Mesenchymal stem cell (in vitro differentiated cells and primary cell): ENCODE measurements around the gene DYNLT4. TPM values are rescaled to one million over a fixed set of nuclear protein-coding genes. Genes with fewer than 3 reads are reported as not detected.

Experiments
- DNase-seq: peaks from one replicate; pipeline ENCODE4 v3.0.0-alpha.2; 2013
- H2AFZ ChIP-seq: one replicate; pipeline ENCODE4 v1.6.1; 2013; ENCODE audit warnings: low read depth, mild to moderate bottlenecking, control low read depth, inconsistent platforms, low read length, moderate library complexity
- H2AK5ac ChIP-seq: 2 replicates; pipeline ENCODE4 v1.6.1; 2013; ENCODE audit warnings: low read length, moderate library complexity, mild to moderate bottlenecking, inconsistent platforms; ENCODE audit not compliant: severe bottlenecking
- H2BK120ac ChIP-seq: one replicate; pipeline ENCODE4 v1.6.1; 2013; ENCODE audit warnings: low read depth, mild to moderate bottlenecking, inconsistent platforms, low read length, moderate library complexity
- H2BK12ac ChIP-seq, 2 experiments: one replicate each; pipeline ENCODE4 v1.6.1; 2013; ENCODE audit warnings: inconsistent platforms in 2 of 2, low read length in 2 of 2, mild to moderate bottlenecking in 2 of 2, moderate library complexity in 2 of 2, control low read depth in 1 of 2
- H2BK15ac ChIP-seq: one replicate; pipeline ENCODE4 v1.6.1; 2013; ENCODE audit warnings: mild to moderate bottlenecking, low read depth, inconsistent platforms; ENCODE audit not compliant: poor library complexity, severe bottlenecking
- H2BK5ac ChIP-seq: 2 replicates; pipeline ENCODE4 v1.6.1; 2013; ENCODE audit warnings: low read depth, mild to moderate bottlenecking, low read length, control low read depth, inconsistent platforms; ENCODE audit not compliant: poor library complexity, severe bottlenecking
- H3K14ac ChIP-seq, 2 experiments: one replicate each; pipeline ENCODE4 v1.6.1; 2013; ENCODE audit warnings: inconsistent platforms in 2 of 2, low read length in 2 of 2, control low read depth in 1 of 2, mild to moderate bottlenecking in 1 of 2, moderate library complexity in 1 of 2
- H3K18ac ChIP-seq, 2 experiments: one replicate each; pipeline ENCODE4 v1.6.1; 2013; ENCODE audit warnings: inconsistent platforms in 2 of 2, low read length in 2 of 2, control low read depth in 1 of 2, low read depth in 1 of 2, mild to moderate bottlenecking in 1 of 2
- H3K23ac ChIP-seq, 2 experiments: one replicate each; pipeline ENCODE4 v1.6.1; 2013; ENCODE audit warnings: inconsistent platforms in 2 of 2, low read length in 2 of 2, mild to moderate bottlenecking in 2 of 2, moderate library complexity in 2 of 2, control low read depth in 1 of 2
- H3K27ac ChIP-seq: 2 replicates; pipeline ENCODE4 v1.5.1; 2013; ENCODE audit warnings: mild to moderate bottlenecking, moderate library complexity, low read length, control low read depth, inconsistent platforms; ENCODE audit not compliant: poor library complexity, severe bottlenecking
- H3K27me3 ChIP-seq, 2 experiments: 2 replicates each; pipeline versions ENCODE4 v1.6.1 to v1.7.0; 2013; ENCODE audit warnings: low read length in 2 of 2, mild to moderate bottlenecking in 2 of 2, moderate library complexity in 2 of 2, control low read depth in 1 of 2, inconsistent platforms in 1 of 2; ENCODE audit not compliant: control insufficient read depth in 1 of 2, insufficient read depth in 1 of 2
- H3K36me3 ChIP-seq, 2 experiments: 2 replicates each; pipeline versions ENCODE4 v1.6.1 to v1.7.0; 2013; ENCODE audit warnings: low read length in 2 of 2, control low read depth in 1 of 2, inconsistent platforms in 1 of 2, low read depth in 1 of 2, mild to moderate bottlenecking in 1 of 2; ENCODE audit not compliant: insufficient read depth in 2 of 2, control insufficient read depth in 1 of 2
- H3K4ac ChIP-seq, 2 experiments: one replicate each; pipeline ENCODE4 v1.6.1; 2013; ENCODE audit warnings: inconsistent platforms in 2 of 2, low read length in 2 of 2, mild to moderate bottlenecking in 2 of 2, moderate library complexity in 2 of 2, control low read depth in 1 of 2, low read depth in 1 of 2
- H3K4me1 ChIP-seq: 2 replicates; pipeline ENCODE4 v1.6.1; 2013; ENCODE audit warnings: low read depth, low read length, control low read depth; ENCODE audit not compliant: control insufficient read depth, insufficient read depth
- H3K4me2 ChIP-seq: 2 replicates; pipeline ENCODE4 v1.6.1; 2013; ENCODE audit warnings: low read length, mild to moderate bottlenecking, inconsistent platforms; ENCODE audit not compliant: poor library complexity, severe bottlenecking
- H3K4me3 ChIP-seq, 2 experiments: 2 replicates each; pipeline versions ENCODE4 v1.5.1 to v1.7.0; 2013; ENCODE audit warnings: low read length in 2 of 2, mild to moderate bottlenecking in 2 of 2, control low read depth in 1 of 2, low read depth in 1 of 2; ENCODE audit not compliant: insufficient read depth in 1 of 2
- H3K79me1 ChIP-seq: replicated peaks from 2 replicates; pipeline ENCODE4 v1.6.1; 2013; ENCODE audit warnings: mild to moderate bottlenecking, control low read depth, low read length, inconsistent platforms; ENCODE audit not compliant: poor library complexity, severe bottlenecking
- H3K9ac ChIP-seq: 2 replicates; pipeline ENCODE4 v1.7.0; 2013; ENCODE audit warnings: mild to moderate bottlenecking, low read length, moderate library complexity
- H3K9me3 ChIP-seq: 2 replicates; pipeline ENCODE4 v1.7.0; 2013; ENCODE audit warnings: mild to moderate bottlenecking, low read length; ENCODE audit not compliant: control insufficient read depth
- H4K8ac ChIP-seq: one replicate; pipeline ENCODE4 v1.6.1; 2013; ENCODE audit warnings: inconsistent platforms, mild to moderate bottlenecking, low read length, moderate library complexity
- H4K91ac ChIP-seq: one replicate; pipeline ENCODE4 v1.6.1; 2013; ENCODE audit warnings: mild to moderate bottlenecking, low read length, inconsistent platforms
- WGBS: methylation state at CpG from one replicate; pipeline ENCODE4 v1.1.7; 2013; ENCODE audit warnings: mixed read lengths; 5-methylcytosine and 5-hydroxymethylcytosine counted together
- polyA plus RNA-seq, 2 experiments: library from polyadenylated mRNA; stranded (reverse); fragments of 200-250 nt; gene quantifications; one replicate each; pipeline ENCODE4 v1.2.3, GENCODE V29; 2013

DYNLT4 gene
- 0.08 TPM for polyA plus RNA-seq (2013, experiment 1 of 2)
- polyA plus RNA-seq (2013, experiment 2 of 2), result 0.11 TPM

GRCh38 chr1:44806704-44807363 is at the start of gene DYNLT4:
Gene DYNLT4 (minus strand): TSS chr1:44807351. CDS start chr1:44806668, 683 bp downstream.
- Histone ChIP-seq H4K8ac (peak within 1 kb of the TSS; percentile 89), H3K79me1 (peaks cover 7% of the 10 kb centered on the region), H3K27me3 (no peaks in the 10 kb centered on the region), H2AK5ac (peak within 1 kb of the TSS; percentile 100), H2BK5ac (peak within 1 kb of the TSS; percentile 99), H3K23ac (peak within 1 kb of the TSS in 1 of 2 experiments; percentile 75), H3K9me3 (no peaks in the 10 kb centered on the region), H3K9ac (peak within 1 kb of the TSS; percentile 97), H3K18ac (peak within 1 kb of the TSS; percentile 99 to 100), H3K27ac (peak within 1 kb of the TSS; percentile 100), H3K4me2 (peak within 1 kb of the TSS; percentile 17), H3K4me3 (peak within 1 kb of the TSS in 1 of 2 experiments; percentile 75), H3K14ac (peak within 1 kb of the TSS in 1 of 2 experiments; percentile 85), H2BK12ac (peak within 1 kb of the TSS; percentile 33 to 97), H3K4ac (peak within 1 kb of the TSS; percentile 97 to 99), H2AFZ (no peak within 1 kb of the TSS), H2BK15ac (peak within 1 kb of the TSS; percentile 73), H3K4me1 (peaks cover 85% of the 10 kb centered on the region), H2BK120ac (peak within 1 kb of the TSS; percentile 100), H3K36me3 (peaks cover 53 to 55% of the 10 kb centered on the region in 2 experiments), H4K91ac (peak within 1 kb of the TSS; percentile 100)
- DNase-seq, result no peak
- 72% methylated on average over 6 of the region's 7 CpGs for WGBS

GRCh38 chr1:44855742-44856141 is 48.6 kb upstream of the DYNLT4 start:
- Histone ChIP-seq H3K27me3 (no peaks in the 10 kb centered on the region), H3K4me3 (no peak overlapping the region), H2BK5ac (no peak overlapping the region), H3K27ac (no peak overlapping the region), H3K36me3 (peaks cover 5 to 54% of the 10 kb centered on the region in 2 experiments), H2BK120ac (no peak overlapping the region), H3K4me1 (no peaks in the 10 kb centered on the region), H3K23ac (no peak overlapping the region), H3K18ac (no peak overlapping the region), H2BK15ac (no peak overlapping the region), H3K4me2 (no peak overlapping the region), H4K91ac (no peak overlapping the region), H3K79me1 (no peaks in the 10 kb centered on the region), H3K9ac (no peak overlapping the region), H3K9me3 (no peaks in the 10 kb centered on the region), H2AFZ (no peak overlapping the region), H3K4ac (no peak overlapping the region), H4K8ac (no peak overlapping the region), H2AK5ac (no peak overlapping the region), H3K14ac (no peak overlapping the region), H2BK12ac (no peak overlapping the region)
- 96% methylated on average over 6 of the region's 7 CpGs for WGBS
- DNase-seq, result no peak

- Histone ChIP-seq H3K18ac (no peak overlapping the region), H3K9me3 (no peaks in the 10 kb centered on the region), H3K36me3 (peaks cover 13 to 60% of the 10 kb centered on the region in 2 experiments), H3K23ac (no peak overlapping the region), H3K27ac (no peak overlapping the region), H2BK5ac (no peak overlapping the region), H4K8ac (no peak overlapping the region), H2AFZ (no peak overlapping the region), H2BK12ac (no peak overlapping the region), H3K4me3 (no peak overlapping the region), H2BK15ac (no peak overlapping the region), H3K79me1 (no peaks in the 10 kb centered on the region), H3K27me3 (no peaks in the 10 kb centered on the region), H3K9ac (no peak overlapping the region), H2BK120ac (no peak overlapping the region), H3K4me2 (no peak overlapping the region), H4K91ac (no peak overlapping the region), H2AK5ac (no peak overlapping the region), H3K14ac (no peak overlapping the region), H3K4ac (no peak overlapping the region), H3K4me1 (no peaks in the 10 kb centered on the region)
- DNase-seq, result no peak
- 91% methylated on average over 1 of the region's 1 CpG for WGBS
Measured at GRCh38 chr1:44854970-44855369, 47.8 kb upstream of the DYNLT4 start.

GRCh38 chr1:44853201-44853600 is 46.0 kb upstream of the DYNLT4 start:
- 100% methylated on average over 5 of the region's 6 CpGs for WGBS

More at GRCh38 chr1:44853201-44853600, 46.0 kb upstream of the DYNLT4 start:
- Histone ChIP-seq H3K4ac (no peak overlapping the region), H2BK15ac (no peak overlapping the region), H4K91ac (no peak overlapping the region), H3K23ac (no peak overlapping the region), H3K4me3 (no peak overlapping the region), H3K27ac (no peak overlapping the region), H3K4me1 (no peaks in the 10 kb centered on the region), H3K18ac (no peak overlapping the region), H2BK5ac (no peak overlapping the region), H3K9me3 (no peaks in the 10 kb centered on the region), H3K79me1 (no peaks in the 10 kb centered on the region), H4K8ac (no peak overlapping the region), H2AFZ (no peak overlapping the region), H3K36me3 (peaks cover 13 to 60% of the 10 kb centered on the region in 2 experiments), H3K9ac (no peak overlapping the region), H2BK120ac (no peak overlapping the region), H2AK5ac (no peak overlapping the region), H3K27me3 (no peaks in the 10 kb centered on the region), H3K4me2 (no peak overlapping the region), H2BK12ac (no peak overlapping the region), H3K14ac (no peak overlapping the region)
- DNase-seq, result no peak
